ENCODE measurements around the gene RAPGEF5. TPM values are rescaled to one million over a fixed set of nuclear protein-coding genes. Genes with fewer than 3 reads are reported as not detected.

The RAPGEF5 gene
- total RNA-seq, 2 donors from 2014 or later, result 0.10 to 0.85 TPM

GRCh38 chr7:22121702-22122474, 235.1 kb downstream of the RAPGEF5 start:
- H3K27me3 Mint-ChIP-seq, result peaks cover 32% of the 10 kb centered on the region
- H3K4me3 Mint-ChIP-seq, result no peak overlapping the region
- no peaks in the 10 kb centered on the region for H3K36me3 Mint-ChIP-seq (ENCODE audit: low read depth)
- peaks cover 9% of the 10 kb centered on the region for H3K4me1 Mint-ChIP-seq
- no peak overlapping the region for H3K27ac Mint-ChIP-seq
- peak; percentile 37 for ATAC-seq
- no peaks in the 10 kb centered on the region for H3K9me3 ChIP-seq (ENCODE audit: control insufficient read depth, low read length, poor library complexity, severe bottlenecking)
- no peak for DNase-seq

- ATAC-seq, result no peak
- no peak for DNase-seq
- H3K9me3 ChIP-seq (ENCODE audit: control insufficient read depth, low read length, poor library complexity, severe bottlenecking), result no peaks in the 10 kb centered on the region
- H3K4me3 Mint-ChIP-seq, result no peak overlapping the region
- H3K4me1 Mint-ChIP-seq, result peaks cover 10% of the 10 kb centered on the region
- H3K36me3 Mint-ChIP-seq (ENCODE audit: low read depth), result no peaks in the 10 kb centered on the region
- peaks cover 35% of the 10 kb centered on the region for H3K27me3 Mint-ChIP-seq
- H3K27ac Mint-ChIP-seq, result no peak overlapping the region
These were observed 236.4 kb downstream of the RAPGEF5 start for GRCh38 chr7:22120391-22121053.

- Mint-ChIP-seq H3K27me3 (peaks cover 26% of the 10 kb centered on the region), H3K4me1 (peaks cover 9% of the 10 kb centered on the region), H3K36me3 (ENCODE audit: low read depth) (no peaks in the 10 kb centered on the region), H3K4me3 (no peak overlapping the region), H3K27ac (no peak overlapping the region)
- ATAC-seq (no peak), DNase-seq (no peak)
- no peaks in the 10 kb centered on the region for H3K9me3 ChIP-seq (ENCODE audit: control insufficient read depth, low read length, poor library complexity, severe bottlenecking)
These were observed 239.7 kb downstream of the RAPGEF5 start for GRCh38 chr7:22117222-22117621.

- Mint-ChIP-seq H3K4me1 (peaks cover 3% of the 10 kb centered on the region), H3K27ac (no peak overlapping the region), H3K4me3 (no peak overlapping the region), H3K27me3 (peaks cover 30% of the 10 kb centered on the region), H3K36me3 (ENCODE audit: low read depth) (no peaks in the 10 kb centered on the region)
- no peaks in the 10 kb centered on the region for H3K9me3 ChIP-seq (ENCODE audit: control insufficient read depth, low read length, poor library complexity, severe bottlenecking)
- ATAC-seq, result no peak
- no peak for DNase-seq
These were observed 240.4 kb downstream of the RAPGEF5 start for GRCh38 chr7:22116451-22117030.

- H3K27me3 Mint-ChIP-seq, result peaks cover 37% of the 10 kb centered on the region
- H3K4me1 Mint-ChIP-seq, result peaks cover 4% of the 10 kb centered on the region
- ATAC-seq, result no peak
- DNase-seq, result no peak
- H3K9me3 ChIP-seq (ENCODE audit: control insufficient read depth, low read length, poor library complexity, severe bottlenecking), result no peaks in the 10 kb centered on the region
- H3K36me3 Mint-ChIP-seq (ENCODE audit: low read depth), result no peaks in the 10 kb centered on the region
- H3K27ac Mint-ChIP-seq, result peak overlapping the region; percentile 56
- no peak overlapping the region for H3K4me3 Mint-ChIP-seq
These were observed 241.3 kb downstream of the RAPGEF5 start for GRCh38 chr7:22115689-22116088.

GRCh38 chr7:22114440-22114981, 242.4 kb downstream of the RAPGEF5 start:
- H3K27ac Mint-ChIP-seq, result no peak overlapping the region
- H3K9me3 ChIP-seq (ENCODE audit: control insufficient read depth, low read length, poor library complexity, severe bottlenecking), result no peaks in the 10 kb centered on the region
- H3K27me3 Mint-ChIP-seq, result peaks cover 44% of the 10 kb centered on the region
- H3K36me3 Mint-ChIP-seq (ENCODE audit: low read depth), result no peaks in the 10 kb centered on the region
- H3K4me3 Mint-ChIP-seq, result no peak overlapping the region
- ATAC-seq (no peak), DNase-seq (no peak)
- peaks cover 8% of the 10 kb centered on the region for H3K4me1 Mint-ChIP-seq

- no peak for ATAC-seq
- no peak overlapping the region for H3K4me3 Mint-ChIP-seq
- H3K9me3 ChIP-seq (ENCODE audit: control insufficient read depth, low read length, poor library complexity, severe bottlenecking), result no peaks in the 10 kb centered on the region
- no peaks in the 10 kb centered on the region for H3K36me3 Mint-ChIP-seq (ENCODE audit: low read depth)
- no peak overlapping the region for H3K27ac Mint-ChIP-seq
- peaks cover 8% of the 10 kb centered on the region for H3K4me1 Mint-ChIP-seq
- H3K27me3 Mint-ChIP-seq, result peaks cover 44% of the 10 kb centered on the region
- no peak for DNase-seq
These were observed 243.9 kb downstream of the RAPGEF5 start for GRCh38 chr7:22113041-22113440.

- H3K36me3 Mint-ChIP-seq (ENCODE audit: low read depth), result no peaks in the 10 kb centered on the region
- peaks cover 38% of the 10 kb centered on the region for H3K27me3 Mint-ChIP-seq
- DNase-seq (no peak), ATAC-seq (no peak)
- H3K9me3 ChIP-seq (ENCODE audit: control insufficient read depth, low read length, poor library complexity, severe bottlenecking), result no peaks in the 10 kb centered on the region
- peak overlapping the region; percentile 51 for H3K27ac Mint-ChIP-seq
- H3K4me3 Mint-ChIP-seq, result no peak overlapping the region
- H3K4me1 Mint-ChIP-seq, result peaks cover 6% of the 10 kb centered on the region
These were observed 245.3 kb downstream of the RAPGEF5 start for GRCh38 chr7:22111661-22112060.

GRCh38 chr7:22110881-22111280, 246.1 kb downstream of the RAPGEF5 start:
- no peak overlapping the region for H3K4me3 Mint-ChIP-seq
- no peak for ATAC-seq
- DNase-seq, result no peak
- no peaks in the 10 kb centered on the region for H3K9me3 ChIP-seq (ENCODE audit: control insufficient read depth, low read length, poor library complexity, severe bottlenecking)
- H3K36me3 Mint-ChIP-seq (ENCODE audit: low read depth), result no peaks in the 10 kb centered on the region
- peaks cover 37% of the 10 kb centered on the region for H3K27me3 Mint-ChIP-seq
- H3K4me1 Mint-ChIP-seq, result peaks cover 6% of the 10 kb centered on the region
- no peak overlapping the region for H3K27ac Mint-ChIP-seq

GRCh38 chr7:22110227-22110839, 246.6 kb downstream of the RAPGEF5 start:
- Mint-ChIP-seq H3K27me3 (peaks cover 33% of the 10 kb centered on the region), H3K4me3 (peak overlapping the region; percentile 19), H3K36me3 (ENCODE audit: low read depth) (no peaks in the 10 kb centered on the region), H3K27ac (no peak overlapping the region), H3K4me1 (peaks cover 7% of the 10 kb centered on the region)
- ATAC-seq, result peak; percentile 87
- no peaks in the 10 kb centered on the region for H3K9me3 ChIP-seq (ENCODE audit: control insufficient read depth, low read length, poor library complexity, severe bottlenecking)
- peak in 2 of 3 donors; percentile 26 to 52 for DNase-seq

GRCh38 chr7:22109761-22110160, 247.2 kb downstream of the RAPGEF5 start:
- Mint-ChIP-seq H3K4me1 (peaks cover 7% of the 10 kb centered on the region), H3K36me3 (ENCODE audit: low read depth) (no peaks in the 10 kb centered on the region), H3K27me3 (peaks cover 33% of the 10 kb centered on the region), H3K27ac (no peak overlapping the region), H3K4me3 (no peak overlapping the region)
- H3K9me3 ChIP-seq (ENCODE audit: control insufficient read depth, low read length, poor library complexity, severe bottlenecking), result no peaks in the 10 kb centered on the region
- ATAC-seq, result no peak
- DNase-seq, result no peak

- H3K36me3 Mint-ChIP-seq (ENCODE audit: low read depth), result no peaks in the 10 kb centered on the region
- H3K27ac Mint-ChIP-seq, result no peak overlapping the region
- DNase-seq, result no peak
- peaks cover 30% of the 10 kb centered on the region for H3K27me3 Mint-ChIP-seq
- ATAC-seq, result no peak
- H3K9me3 ChIP-seq (ENCODE audit: control insufficient read depth, low read length, poor library complexity, severe bottlenecking), result no peaks in the 10 kb centered on the region
- H3K4me1 Mint-ChIP-seq, result peaks cover 11% of the 10 kb centered on the region
- H3K4me3 Mint-ChIP-seq, result no peak overlapping the region
These were observed 248.7 kb downstream of the RAPGEF5 start for GRCh38 chr7:22108151-22108845.

All from T-helper 17 cell (primary cell).